Cardiac muscle cell (in vitro differentiated cells and primary cell): ENCODE data around the gene SPATA13. TPM values are rescaled to one million over a fixed set of nuclear protein-coding genes. Genes with fewer than 3 reads are reported as not detected.
"Not testable (repeated sequence)": the region's sequence is repeated elsewhere in the genome, so short reads cannot be mapped to it uniquely, and the experiment has no call there.

Experiments
- DNase-seq, 2 donors: peaks; one replicate each; pipeline versions ENCODE4 v3.0.0 to v3.0.0-alpha.2; 2010 to 2017; ENCODE audit warnings: low read depth in 1 of 2, low spot score in 1 of 2
- H3K27ac ChIP-seq: fragments of 200-600 bp; sonication (generic); 2 replicates; pipeline ENCODE4 v1.5.1; 2016
- H3K27me3 ChIP-seq: fragments of 200-600 bp; sonication (generic); 2 replicates; pipeline ENCODE4 v1.6.0; 2016; ENCODE audit warnings: control low read depth
- H3K36me3 ChIP-seq: fragments of 200-600 bp; sonication (generic); 2 replicates; pipeline ENCODE4 v1.5.1; 2016; ENCODE audit warnings: control low read depth
- H3K4me1 ChIP-seq: fragments of 200-600 bp; sonication (generic); 2 replicates; pipeline ENCODE4 v1.8.1; 2017; ENCODE audit warnings: low read depth, mild to moderate bottlenecking, mixed run types
- H3K4me3 ChIP-seq: fragments of 200-600 bp; sonication (generic); 2 replicates; pipeline ENCODE4 v1.5.1; 2016; ENCODE audit warnings: mild to moderate bottlenecking
- H3K9me3 ChIP-seq: fragments of 200-600 bp; sonication (generic); 2 replicates; pipeline ENCODE4 v1.5.1; 2017; ENCODE audit warnings: low read depth, mild to moderate bottlenecking, control low read depth
- polyA plus RNA-seq: library from polyadenylated mRNA; unstranded; fragments of >200 nt; fragmentation: Nextera tagmentation; extraction: Ambion mirVana; gene quantifications from 2 replicates; pipeline ENCODE4 v1.2.1, GENCODE V29; 2016
- total RNA-seq: library from RNA; depleted of rRNA; stranded (reverse); fragments of >200 nt; gene quantifications from 2 replicates; pipeline ENCODE4 v1.2.3, GENCODE V29; 2016
- TF ChIP-seq, protein P1 (sequence below): IDR thresholded peaks from 2 replicates; pipeline ENCODE4 v1.5.1; 2012; ENCODE audit warnings: low read depth, mild to moderate bottlenecking, low read length

Gene SPATA13
- total and polyA plus RNA-seq, 2 experiments from 2014 or later = 3.9 to 23.3 TPM

- no peaks in the 10 kb centered on the region for H3K36me3 ChIP-seq
- H3K27ac ChIP-seq = no peak overlapping the region
- no peak overlapping the region for H3K4me3 ChIP-seq
- H3K27me3 ChIP-seq = no peaks in the 10 kb centered on the region
- TF ChIP-seq, protein P1, sequence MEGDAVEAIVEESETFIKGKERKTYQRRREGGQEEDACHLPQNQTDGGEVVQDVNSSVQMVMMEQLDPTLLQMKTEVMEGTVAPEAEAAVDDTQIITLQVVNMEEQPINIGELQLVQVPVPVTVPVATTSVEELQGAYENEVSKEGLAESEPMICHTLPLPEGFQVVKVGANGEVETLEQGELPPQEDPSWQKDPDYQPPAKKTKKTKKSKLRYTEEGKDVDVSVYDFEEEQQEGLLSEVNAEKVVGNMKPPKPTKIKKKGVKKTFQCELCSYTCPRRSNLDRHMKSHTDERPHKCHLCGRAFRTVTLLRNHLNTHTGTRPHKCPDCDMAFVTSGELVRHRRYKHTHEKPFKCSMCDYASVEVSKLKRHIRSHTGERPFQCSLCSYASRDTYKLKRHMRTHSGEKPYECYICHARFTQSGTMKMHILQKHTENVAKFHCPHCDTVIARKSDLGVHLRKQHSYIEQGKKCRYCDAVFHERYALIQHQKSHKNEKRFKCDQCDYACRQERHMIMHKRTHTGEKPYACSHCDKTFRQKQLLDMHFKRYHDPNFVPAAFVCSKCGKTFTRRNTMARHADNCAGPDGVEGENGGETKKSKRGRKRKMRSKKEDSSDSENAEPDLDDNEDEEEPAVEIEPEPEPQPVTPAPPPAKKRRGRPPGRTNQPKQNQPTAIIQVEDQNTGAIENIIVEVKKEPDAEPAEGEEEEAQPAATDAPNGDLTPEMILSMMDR = no peak
- H3K4me1 ChIP-seq = no peaks in the 10 kb centered on the region
- H3K9me3 ChIP-seq = no peaks in the 10 kb centered on the region
- no peak for DNase-seq
Observed at GRCh38 chr13:24348797-24349515, 188.4 kb downstream of the SPATA13 start.

DNA sequence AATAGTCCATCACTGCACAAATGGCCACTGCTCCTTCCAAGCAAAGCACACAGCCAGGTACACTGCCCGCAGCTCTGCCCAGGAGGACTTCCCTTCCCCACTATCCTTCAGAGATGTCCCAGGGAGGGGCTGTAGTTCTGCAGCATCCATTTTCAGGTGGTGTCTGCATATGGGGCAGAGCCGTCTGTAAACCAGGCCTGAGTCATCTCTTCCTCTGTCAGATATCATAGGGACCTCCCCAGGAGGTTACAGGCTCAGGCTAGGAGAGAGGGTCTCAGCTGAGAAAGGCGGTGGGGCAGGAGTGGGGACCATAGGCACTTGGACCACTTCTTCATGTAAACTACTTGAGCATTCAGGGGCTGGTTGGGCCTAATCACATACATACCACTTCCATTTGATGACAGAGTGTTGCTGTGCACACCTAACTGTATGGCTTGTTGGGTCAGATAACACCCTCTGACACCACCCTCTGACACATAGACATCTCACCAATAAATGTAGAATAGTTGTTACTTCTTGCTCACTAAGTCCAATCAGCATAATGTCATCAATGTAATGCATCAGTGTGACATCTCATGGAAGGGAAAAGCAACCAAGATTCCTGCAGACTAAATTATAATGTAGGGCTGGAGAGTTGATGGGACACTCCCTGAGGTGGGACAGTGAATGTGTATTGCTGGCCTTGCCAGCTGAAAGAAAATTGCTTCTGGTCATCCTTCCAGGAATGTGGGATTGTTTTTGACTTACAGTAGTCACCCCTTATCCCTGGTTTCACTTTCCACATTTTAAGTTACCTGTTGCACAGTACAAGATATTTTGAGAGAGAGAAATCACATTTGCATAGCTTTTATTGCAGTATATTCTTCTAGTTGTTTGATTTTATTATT lies 189.5 kb downstream of the SPATA13 start:
- not testable (repeated sequence) for H3K4me1 ChIP-seq, H3K9me3 ChIP-seq, DNase-seq, H3K36me3 ChIP-seq, H3K4me3 ChIP-seq, H3K27ac ChIP-seq, H3K27me3 ChIP-seq

DNA sequence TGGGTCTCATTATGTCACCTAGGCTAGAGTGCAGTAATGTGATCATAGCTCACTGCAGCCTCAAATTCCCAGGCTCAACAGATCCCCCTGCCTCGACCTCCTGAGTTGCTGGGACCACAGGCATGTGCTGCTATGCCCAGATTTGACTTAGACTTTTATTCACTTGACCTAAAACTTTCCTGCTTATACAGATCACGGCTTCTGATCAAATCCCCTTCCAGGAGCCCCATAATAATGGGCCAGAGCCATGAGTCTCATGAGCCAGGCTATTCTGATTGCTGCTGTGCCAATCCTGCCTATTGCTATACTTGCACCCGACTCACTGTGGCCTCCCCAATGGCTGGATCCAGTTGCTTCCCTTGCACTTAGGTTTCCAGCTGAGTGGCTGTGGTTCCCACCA lies 190.9 kb downstream of the SPATA13 start:
- no peak overlapping the region for H3K27ac ChIP-seq
- no peaks in the 10 kb centered on the region for H3K9me3 ChIP-seq
- DNase-seq = no peak
- H3K4me3 ChIP-seq = no peak overlapping the region
- TF ChIP-seq, protein P1 = no peak
- no peaks in the 10 kb centered on the region for H3K36me3 ChIP-seq
- H3K27me3 ChIP-seq = no peaks in the 10 kb centered on the region
- no peaks in the 10 kb centered on the region for H3K4me1 ChIP-seq

DNA sequence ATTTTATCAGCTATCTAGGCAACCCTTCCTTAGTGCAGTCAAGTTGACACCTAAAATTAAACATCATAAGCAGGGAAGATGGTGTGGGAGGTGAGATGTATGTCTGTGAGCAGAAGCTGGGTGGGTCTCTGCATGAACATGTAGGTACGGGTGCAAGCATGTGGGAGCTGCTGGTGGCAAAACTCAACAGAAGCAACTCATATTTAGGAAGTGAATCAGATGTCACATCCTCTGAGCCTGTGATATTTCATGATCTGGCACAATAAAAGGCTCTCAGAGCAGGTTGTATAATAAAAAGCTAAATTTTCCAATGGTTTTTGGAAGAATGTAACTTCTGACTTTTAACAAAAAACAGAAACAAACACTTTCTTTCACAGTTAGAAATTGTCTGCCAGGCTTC lies 193.2 kb downstream of the SPATA13 start:
- TF ChIP-seq, protein P1 = no peak
- Histone ChIP-seq H3K27me3 (no peaks in the 10 kb centered on the region), H3K36me3 (no peaks in the 10 kb centered on the region), H3K27ac (no peak overlapping the region), H3K9me3 (no peaks in the 10 kb centered on the region), H3K4me1 (no peaks in the 10 kb centered on the region), H3K4me3 (no peak overlapping the region)
- no peak for DNase-seq

- TF ChIP-seq, protein P1 = no peak
- H3K4me1 ChIP-seq = no peaks in the 10 kb centered on the region
Observed at GRCh38 chr13:24355103-24355502, 194.6 kb downstream of the SPATA13 start.

DNA sequence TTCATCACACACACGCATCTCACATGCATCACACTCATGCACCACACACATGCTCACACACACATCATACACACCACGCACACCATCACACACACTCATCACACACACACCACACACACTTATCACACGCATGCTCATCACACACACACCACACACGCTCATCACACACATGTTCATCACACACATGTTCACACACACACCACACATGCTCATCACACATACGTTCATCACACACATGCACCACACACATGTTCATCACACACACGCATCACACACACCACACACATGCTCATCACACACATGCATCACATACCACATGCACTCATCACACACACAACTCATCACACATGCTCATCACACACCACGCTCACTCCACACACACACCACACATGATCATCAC lies 195.8 kb downstream of the SPATA13 start:
- Histone ChIP-seq H3K27me3 (no peaks in the 10 kb centered on the region), H3K36me3 (no peaks in the 10 kb centered on the region), H3K27ac (no peak overlapping the region), H3K4me3 (no peak overlapping the region), H3K4me1 (no peaks in the 10 kb centered on the region), H3K9me3 (no peaks in the 10 kb centered on the region)
- TF ChIP-seq, protein P1 = no peak
- DNase-seq = no peak

More at GRCh38 chr13:24355103-24355502, 194.6 kb downstream of the SPATA13 start:
- no peaks in the 10 kb centered on the region for H3K27me3 ChIP-seq
- H3K27ac ChIP-seq = no peak overlapping the region
- DNase-seq = no peak
- no peaks in the 10 kb centered on the region for H3K36me3 ChIP-seq
- no peak overlapping the region for H3K4me3 ChIP-seq
- H3K9me3 ChIP-seq = no peaks in the 10 kb centered on the region
